ENCODE measurements around the gene ZRSR2.
A peak's percentile ranks its signal among the peaks of the same experiment; 100 is the strongest.

ZRSR2 gene

DNA sequence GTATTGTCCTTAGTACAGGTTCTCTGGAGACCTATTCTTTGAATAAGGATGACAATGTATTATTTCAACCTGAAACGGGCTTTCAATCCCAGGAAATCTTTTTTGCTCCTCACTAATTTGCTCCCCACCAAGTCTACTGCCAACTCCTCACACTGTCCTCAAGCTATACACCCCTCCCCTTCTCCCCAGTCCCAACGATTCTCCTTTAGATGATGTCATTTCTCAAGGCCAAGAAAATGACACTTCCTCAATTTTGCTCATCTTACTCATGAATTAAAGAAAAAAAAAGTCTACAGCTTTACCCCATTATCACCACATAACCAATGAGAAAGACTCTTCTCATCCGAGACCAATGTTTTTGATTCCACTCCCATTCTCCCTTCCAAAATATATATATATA lies 43.8 kb downstream of the ZRSR2 start:
- DNase-seq (ENCODE audit: low read depth), result no peak
- TF ChIP-seq, protein P1, sequence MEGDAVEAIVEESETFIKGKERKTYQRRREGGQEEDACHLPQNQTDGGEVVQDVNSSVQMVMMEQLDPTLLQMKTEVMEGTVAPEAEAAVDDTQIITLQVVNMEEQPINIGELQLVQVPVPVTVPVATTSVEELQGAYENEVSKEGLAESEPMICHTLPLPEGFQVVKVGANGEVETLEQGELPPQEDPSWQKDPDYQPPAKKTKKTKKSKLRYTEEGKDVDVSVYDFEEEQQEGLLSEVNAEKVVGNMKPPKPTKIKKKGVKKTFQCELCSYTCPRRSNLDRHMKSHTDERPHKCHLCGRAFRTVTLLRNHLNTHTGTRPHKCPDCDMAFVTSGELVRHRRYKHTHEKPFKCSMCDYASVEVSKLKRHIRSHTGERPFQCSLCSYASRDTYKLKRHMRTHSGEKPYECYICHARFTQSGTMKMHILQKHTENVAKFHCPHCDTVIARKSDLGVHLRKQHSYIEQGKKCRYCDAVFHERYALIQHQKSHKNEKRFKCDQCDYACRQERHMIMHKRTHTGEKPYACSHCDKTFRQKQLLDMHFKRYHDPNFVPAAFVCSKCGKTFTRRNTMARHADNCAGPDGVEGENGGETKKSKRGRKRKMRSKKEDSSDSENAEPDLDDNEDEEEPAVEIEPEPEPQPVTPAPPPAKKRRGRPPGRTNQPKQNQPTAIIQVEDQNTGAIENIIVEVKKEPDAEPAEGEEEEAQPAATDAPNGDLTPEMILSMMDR (IDR thresholded peaks at IDR 0.05; ENCODE audit: insufficient read depth, low read depth, low read length, missing control alignments), result no peak
- no peak overlapping the region for H3K4me3 ChIP-seq (ENCODE audit: low read depth, low read length)

DNA sequence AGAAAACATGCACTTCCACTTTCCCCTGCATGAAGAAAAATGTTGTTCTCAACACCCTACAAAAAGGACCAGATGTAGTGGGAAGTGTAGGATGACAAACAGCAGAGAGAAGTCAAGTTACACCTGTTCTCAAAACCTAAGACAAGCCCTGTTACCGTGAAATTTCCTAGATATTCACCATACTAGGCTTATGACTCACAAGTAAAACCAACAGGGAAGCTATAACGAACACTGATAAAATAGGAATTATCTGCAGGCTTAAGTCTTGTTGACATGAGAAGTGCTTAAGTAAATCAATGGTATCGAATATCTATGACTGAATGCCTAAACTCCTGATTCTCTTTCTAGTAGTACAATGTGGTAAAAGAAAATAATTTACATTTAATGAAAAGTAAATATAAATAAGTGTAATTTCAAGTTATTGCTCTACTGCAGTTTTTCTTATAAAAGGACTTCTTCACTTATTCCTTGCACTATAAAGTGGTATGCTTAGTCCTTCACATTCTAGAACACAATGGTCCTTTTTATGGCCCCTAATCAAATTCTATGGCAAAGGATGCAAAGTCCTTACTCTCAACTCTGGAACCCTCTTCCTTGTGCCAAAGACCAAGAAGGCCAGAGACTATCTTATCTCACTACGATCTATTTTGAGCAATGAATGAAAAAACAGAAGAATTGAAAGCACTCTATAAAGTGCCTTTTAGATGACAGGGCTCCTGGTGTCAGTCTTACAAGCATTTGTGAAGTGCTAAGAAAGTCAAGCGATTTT lies 44.7 kb downstream of the ZRSR2 start:
- H3K4me3 ChIP-seq (ENCODE audit: low read depth, low read length), result no peak overlapping the region
- no peak for DNase-seq (ENCODE audit: low read depth)
- TF ChIP-seq, protein P1 (IDR thresholded peaks at IDR 0.05; ENCODE audit: insufficient read depth, low read depth, low read length, missing control alignments), result no peak

DNA sequence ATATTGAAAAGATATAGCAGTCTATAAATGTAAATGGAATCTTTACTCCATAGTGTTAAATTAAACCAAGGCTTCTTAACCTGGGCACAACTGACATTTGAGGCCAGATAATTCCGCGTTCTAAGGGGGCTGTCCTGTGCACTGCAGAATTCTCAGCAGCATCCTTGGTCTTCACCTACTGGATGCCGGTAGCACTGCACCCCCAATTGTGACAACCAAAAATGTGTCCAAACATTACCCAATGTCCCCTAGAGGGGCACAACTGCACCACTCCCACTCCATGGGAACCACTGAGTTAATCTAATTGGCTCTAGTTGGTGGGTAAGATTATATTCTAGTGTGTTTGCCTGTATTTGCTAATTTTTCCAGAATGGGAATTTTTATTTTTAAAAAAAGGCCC lies 47.7 kb downstream of the ZRSR2 start:
- H3K4me3 ChIP-seq (ENCODE audit: low read depth, low read length), result no peak overlapping the region
- TF ChIP-seq, protein P1 (IDR thresholded peaks at IDR 0.05; ENCODE audit: insufficient read depth, low read depth, low read length, missing control alignments), result peak; percentile 25
- DNase-seq (ENCODE audit: low read depth), result peak; percentile 11

DNA sequence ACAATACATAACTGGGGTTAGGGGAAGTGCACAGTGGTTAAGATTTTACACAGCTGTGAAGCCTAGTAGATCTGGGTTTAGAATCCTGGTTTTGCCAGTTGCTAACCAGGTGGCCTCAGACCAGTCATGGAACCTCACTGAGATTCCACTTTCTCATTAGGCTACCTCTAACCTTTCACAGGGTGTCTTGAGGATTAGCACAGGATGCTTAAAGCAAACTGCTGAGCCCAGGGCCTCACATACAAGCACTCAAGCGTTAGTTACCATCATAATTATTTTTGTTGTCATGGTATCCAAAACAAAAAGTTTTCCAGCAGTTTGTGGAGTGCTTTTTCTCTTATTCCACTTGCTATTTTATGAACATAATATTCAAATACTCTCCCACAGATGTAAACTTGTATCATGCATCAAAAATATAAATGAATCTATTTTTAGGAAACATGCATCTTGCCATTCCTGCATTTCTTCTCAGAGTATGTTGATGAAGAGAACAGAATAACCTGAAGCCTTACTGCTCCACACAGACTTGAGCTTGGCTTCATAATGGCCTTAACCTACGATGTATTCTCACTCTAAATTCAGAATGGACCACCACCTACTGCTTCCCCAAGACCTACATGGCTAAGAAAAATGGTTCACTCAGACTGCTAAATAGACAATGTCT lies 51.7 kb downstream of the ZRSR2 start:
- no peak overlapping the region for H3K4me3 ChIP-seq (ENCODE audit: low read depth, low read length)
- TF ChIP-seq, protein P1 (IDR thresholded peaks at IDR 0.05; ENCODE audit: insufficient read depth, low read depth, low read length, missing control alignments), result no peak
- DNase-seq (ENCODE audit: low read depth), result peak; percentile 6

DNA sequence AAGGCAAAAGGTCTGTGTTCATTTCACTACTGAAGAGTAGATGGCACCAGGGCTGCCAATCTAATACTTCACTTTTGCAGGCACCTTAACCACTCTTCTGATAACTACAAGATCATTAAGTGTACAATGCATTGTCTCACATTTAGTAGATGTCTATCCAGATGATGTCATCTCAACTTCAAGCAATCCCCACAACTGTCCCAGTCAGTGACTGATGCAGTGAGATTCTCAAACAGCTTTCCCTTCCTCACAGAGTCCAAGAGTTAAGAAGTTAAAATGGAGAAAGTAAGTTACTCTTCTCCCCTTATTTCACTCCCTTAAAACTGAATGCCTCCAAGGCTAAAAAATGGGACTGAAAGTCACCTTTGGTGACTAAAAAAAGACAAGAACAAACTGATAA lies 53.7 kb downstream of the ZRSR2 start:
- no peak overlapping the region for H3K4me3 ChIP-seq (ENCODE audit: low read depth, low read length)
- TF ChIP-seq, protein P1 (IDR thresholded peaks at IDR 0.05; ENCODE audit: insufficient read depth, low read depth, low read length, missing control alignments), result no peak
- no peak for DNase-seq (ENCODE audit: low read depth)

DNA sequence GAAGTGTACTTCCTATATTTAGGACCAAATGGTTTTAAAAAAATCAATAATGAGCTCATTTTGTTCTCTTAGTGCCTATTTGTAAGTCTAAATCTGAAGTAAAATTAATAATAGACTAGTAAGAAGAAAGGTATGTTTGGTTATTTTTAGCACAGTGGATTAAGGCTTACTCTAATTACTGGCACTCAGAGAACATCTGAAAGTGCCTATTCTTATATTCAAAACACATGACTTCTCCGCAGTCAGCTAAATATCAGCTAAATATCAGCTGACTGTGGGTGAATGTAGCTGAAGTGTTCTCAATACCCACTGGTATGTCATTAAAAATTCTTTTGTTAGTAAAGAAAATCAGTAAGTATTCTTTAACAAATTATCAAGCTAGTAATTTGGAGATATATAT lies 58.3 kb downstream of the ZRSR2 start:
- TF ChIP-seq, protein P1 (IDR thresholded peaks at IDR 0.05; ENCODE audit: insufficient read depth, low read depth, low read length, missing control alignments), result no peak
- no peak for DNase-seq (ENCODE audit: low read depth)
- H3K4me3 ChIP-seq (ENCODE audit: low read depth, low read length), result no peak overlapping the region
